PC-3 (cell line): ENCODE results near the gene DOCK4. TPM values are rescaled to one million over a fixed set of nuclear protein-coding genes. Genes with fewer than 3 reads are reported as not detected.

ENCODE experiments used
- ATAC-seq: fragments of 200-7000 bp; cut with Tn5 transposase; 2 replicates; pipeline ENCODE4 v1.9.1; 2020; ENCODE audit warnings: mild to moderate bottlenecking, moderate library complexity
- BruUV-seq: library from RNA; stranded (reverse); fragments of 400-500 nt; replicated peaks from 2 replicates; lab custom pipeline; 2021; lab: Mats Ljungman, UMichigan
- CTCF ChIA-PET: fragments of 300-600 bp; sonication (Branson Sonifier 250); formaldehyde crosslinking; loops from one replicate; lab custom pipeline; 2022; ENCODE audit warnings: antibody characterized with exemption; lab: Charles Lee
- POLR2A ChIA-PET: fragments of 300-600 bp; sonication (Branson Sonifier 250); formaldehyde crosslinking; loops from one replicate; lab custom pipeline; 2022; ENCODE audit warnings: antibody characterized with exemption; ENCODE audit not compliant: unreplicated experiment; lab: Charles Lee
- DNase-seq: peaks from one replicate; pipeline ENCODE4 v3.0.0-alpha.2; 2015
- H2AFZ ChIP-seq: fragments of 300-600 bp; sonication (generic); 2 replicates; pipeline ENCODE4 v1.6.0; 2016; ENCODE audit warnings: antibody characterized with exemption, low read length
- H3F3A ChIP-seq: fragments of 300-600 bp; sonication (generic); one replicate; pipeline ENCODE4 v1.6.0; 2017; ENCODE audit warnings: antibody characterized with exemption, low read length, control low read depth, mild to moderate bottlenecking; ENCODE audit not compliant: unreplicated experiment
- H3K27ac ChIP-seq: fragments of 300-600 bp; sonication (generic); 2 replicates; pipeline ENCODE4 v1.5.1; 2016; ENCODE audit warnings: mild to moderate bottlenecking, low read length
- H3K27me3 ChIP-seq: fragments of 300-600 bp; sonication (generic); 2 replicates; pipeline ENCODE4 v1.6.1; 2016; ENCODE audit warnings: low read length, mixed read lengths
- H3K36me3 ChIP-seq: fragments of 300-600 bp; sonication (generic); 2 replicates; pipeline ENCODE4 v1.6.1; 2016; ENCODE audit warnings: low read depth, mixed run types, low read length, mixed read lengths
- H3K4me1 ChIP-seq: fragments of 300-600 bp; sonication (generic); 2 replicates; pipeline ENCODE4 v1.5.1; 2016; ENCODE audit warnings: low read length; ENCODE audit not compliant: insufficient read depth
- H3K4me2 ChIP-seq: fragments of 300-600 bp; sonication (generic); 2 replicates; pipeline ENCODE4 v1.6.0; 2016; ENCODE audit warnings: low read length
- H3K4me3 ChIP-seq: fragments of 300-600 bp; sonication (generic); 2 replicates; pipeline ENCODE4 v1.5.1; 2016; ENCODE audit warnings: mild to moderate bottlenecking, low read length, mixed read lengths
- H3K79me2 ChIP-seq: fragments of 300-600 bp; sonication (generic); 2 replicates; pipeline ENCODE4 v1.6.1; 2017; ENCODE audit warnings: low read length, mixed read lengths
- H3K9ac ChIP-seq: fragments of 300-600 bp; sonication (generic); 2 replicates; pipeline ENCODE4 v1.6.0; 2016; ENCODE audit warnings: mild to moderate bottlenecking, low read length
- H3K9me2 ChIP-seq: fragments of 300-600 bp; sonication (generic); replicated peaks from 2 replicates; pipeline ENCODE4 v1.6.1; 2016; ENCODE audit warnings: mixed run types, low read length, mixed read lengths
- H3K9me3 ChIP-seq: fragments of 300-600 bp; sonication (generic); 2 replicates; pipeline ENCODE4 v1.6.1; 2016; ENCODE audit warnings: low read length, mixed read lengths
- H4K20me1 ChIP-seq: fragments of 300-600 bp; sonication (generic); 2 replicates; pipeline ENCODE4 v1.6.1; 2016; ENCODE audit warnings: low read length, mixed read lengths
- CTCF ChIP-seq: fragments of 300-600 bp; sonication (generic); conservative IDR thresholded peaks from 2 replicates; pipeline ENCODE4 v1.5.1; 2017; ENCODE audit warnings: antibody characterized with exemption, low read depth, mild to moderate bottlenecking, low read length
- EZH2 ChIP-seq: fragments of 300-600 bp; sonication (generic); IDR thresholded peaks from one replicate; pipeline ENCODE4 v1.6.1; 2017; ENCODE audit warnings: antibody characterized with exemption, mild to moderate bottlenecking, low read length; ENCODE audit not compliant: unreplicated experiment
- EZH2phosphoT487 ChIP-seq: fragments of 300-600 bp; sonication (generic); IDR thresholded peaks from 2 replicates; pipeline ENCODE4 v1.6.1; 2018; ENCODE audit warnings: mild to moderate bottlenecking, antibody characterized with exemption, low read length, borderline replicate concordance
- intact Hi-C: fragments of 100-400 bp; cut with micrococcal nuclease; formaldehyde crosslinking; loops from 2 replicates; pipeline ENCODE4 v1.9.0; 2023
- total RNA-seq: library from RNA; depleted of rRNA; stranded (reverse); fragments of >200 nt; gene quantifications from 2 replicates; pipeline ENCODE4 v1.2.3, GENCODE V29; 2014

Gene DOCK4
- total RNA-seq, 1 experiment from 2014 or later: 25.4 TPM

DNA sequence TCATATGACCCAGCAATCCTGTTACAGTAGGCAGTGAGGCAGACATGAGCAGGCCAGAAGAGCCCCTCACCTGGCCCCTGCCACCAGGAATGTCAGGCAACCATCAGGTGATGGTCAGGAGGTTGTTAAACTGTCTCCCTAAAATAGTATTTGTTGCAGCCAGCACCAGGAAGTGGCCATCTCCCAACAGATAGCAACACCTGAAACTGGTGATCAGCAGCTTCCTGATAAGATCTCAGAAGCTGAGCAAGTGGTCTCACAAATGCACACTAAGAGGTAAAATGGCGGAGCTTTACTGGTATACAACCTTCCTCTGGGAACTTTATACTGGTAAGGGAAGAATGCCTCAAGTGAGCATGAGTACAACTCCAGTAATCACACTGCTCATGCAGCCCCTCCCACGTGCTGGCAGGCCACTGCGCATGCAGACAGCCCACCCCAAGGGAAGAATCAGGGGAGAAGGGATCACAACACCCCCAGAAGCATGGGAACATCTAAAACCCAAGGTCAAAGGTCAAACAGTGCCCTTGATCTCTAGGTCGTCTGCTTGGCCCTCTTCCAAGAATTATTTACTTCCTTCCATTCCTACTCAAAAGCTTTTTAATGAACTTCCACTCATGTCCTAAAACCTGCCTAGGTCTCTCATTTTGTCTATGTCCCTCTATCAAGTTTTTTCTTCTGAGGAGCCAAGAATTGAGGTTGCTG is 133.5 kb downstream of the DOCK4 start:
- Histone ChIP-seq H3K9me2 (no peaks in the 10 kb centered on the region), H3K79me2 (peaks cover 24% of the 10 kb centered on the region), H3K27me3 (no peaks in the 10 kb centered on the region), H3K36me3 (no peaks in the 10 kb centered on the region), H3K4me1 (peaks cover 32% of the 10 kb centered on the region), H3K4me3 (no peak overlapping the region), H3K9ac (no peak overlapping the region), H3F3A (no peaks in the 10 kb centered on the region), H2AFZ (no peak overlapping the region), H3K27ac (no peak overlapping the region), H3K9me3 (no peaks in the 10 kb centered on the region), H3K4me2 (no peak overlapping the region), H4K20me1 (no peaks in the 10 kb centered on the region)
- TF ChIP-seq EZH2phosphoT487 (no peak), EZH2 (no peak), CTCF (no peak)
- CTCF ChIA-PET: interaction anchor here (0.6 kb wide), 1 partner anchor 9 kb away, joined by 3 read pairs; no protein-coding TSS in a partner anchor
- DNase-seq: no peak
- POLR2A ChIA-PET: interaction anchor here (0.5 kb wide), 1 partner anchor 133 kb away, joined by 3 read pairs; no protein-coding TSS in a partner anchor
- BruUV-seq: no TSS peak
- intact Hi-C loops: no loop called here
- no peak for ATAC-seq

- no TSS peak for BruUV-seq
- no peak overlapping the region for H2AFZ ChIP-seq
- no peaks in the 10 kb centered on the region for H3F3A ChIP-seq
- peaks cover 21% of the 10 kb centered on the region for H3K79me2 ChIP-seq
- intact Hi-C loops: no loop called here
- peak; percentile 35 for DNase-seq
- H3K4me1 ChIP-seq: peaks cover 32% of the 10 kb centered on the region
- no peak overlapping the region for H3K27ac ChIP-seq
- no peaks in the 10 kb centered on the region for H3K27me3 ChIP-seq
- ChIA-PET POLR2A (interaction anchor here (0.5 kb wide), 1 partner anchor 134 kb away, joined by 3 read pairs; no protein-coding TSS in a partner anchor), CTCF (interaction anchor here (0.6 kb wide), 1 partner anchor 8 kb away, joined by 3 read pairs; no protein-coding TSS in a partner anchor)
- TF ChIP-seq CTCF (no peak), EZH2 (no peak), EZH2phosphoT487 (no peak)
- no peaks in the 10 kb centered on the region for H3K9me2 ChIP-seq
- no peak overlapping the region for H3K9ac ChIP-seq
- no peaks in the 10 kb centered on the region for H3K36me3 ChIP-seq
- ATAC-seq: no peak
- H3K9me3 ChIP-seq: no peaks in the 10 kb centered on the region
- no peak overlapping the region for H3K4me2 ChIP-seq
- no peak overlapping the region for H3K4me3 ChIP-seq
- no peaks in the 10 kb centered on the region for H4K20me1 ChIP-seq
Measured at GRCh38 chr7:112071856-112072255, 134.3 kb downstream of the DOCK4 start.

DNA sequence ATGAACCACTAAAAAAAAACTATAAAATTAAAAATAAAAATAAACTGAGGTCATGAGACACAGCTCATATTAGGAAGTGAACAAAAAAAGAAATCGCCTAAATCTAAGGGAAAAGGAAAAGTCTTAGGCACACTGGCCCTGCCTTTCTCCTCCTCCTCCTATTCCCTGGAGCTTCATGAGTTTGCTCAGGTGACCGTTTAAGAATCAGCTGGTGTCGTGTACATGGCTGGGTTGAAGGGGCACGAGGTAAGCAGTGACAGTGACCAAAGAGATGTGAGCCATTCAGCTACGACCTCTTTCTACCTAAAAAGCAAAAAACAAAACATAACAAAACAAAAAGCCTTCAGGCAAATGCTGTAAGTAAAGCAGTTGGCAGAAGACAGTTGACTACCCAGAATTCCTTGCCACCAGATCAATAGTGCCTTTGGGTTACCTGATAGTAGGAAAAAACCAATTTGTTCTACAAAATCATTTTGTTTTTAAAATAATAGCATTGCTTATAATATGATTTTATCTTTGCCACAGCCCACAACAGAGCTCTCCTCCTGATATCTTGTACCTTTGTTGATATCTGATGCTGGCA is 135.4 kb downstream of the DOCK4 start:
- CTCF ChIA-PET: no interaction called here
- Histone ChIP-seq H3K9ac (no peak overlapping the region), H2AFZ (no peak overlapping the region), H4K20me1 (no peaks in the 10 kb centered on the region), H3K27me3 (no peaks in the 10 kb centered on the region), H3F3A (no peaks in the 10 kb centered on the region), H3K4me2 (no peak overlapping the region), H3K9me3 (no peaks in the 10 kb centered on the region), H3K36me3 (no peaks in the 10 kb centered on the region), H3K4me3 (no peak overlapping the region), H3K27ac (no peak overlapping the region), H3K4me1 (peaks cover 32% of the 10 kb centered on the region), H3K79me2 (peaks cover 16% of the 10 kb centered on the region), H3K9me2 (no peaks in the 10 kb centered on the region)
- intact Hi-C loops: no loop called here
- TF ChIP-seq EZH2 (no peak), EZH2phosphoT487 (no peak), CTCF (no peak)
- no TSS peak for BruUV-seq
- DNase-seq (no peak), ATAC-seq (no peak)
- POLR2A ChIA-PET: interaction anchor here (0.6 kb wide), 1 partner anchor 31 kb away, joined by 4 read pairs; no protein-coding TSS in a partner anchor
